Right atrium auricular region (tissue), 2 donors: ENCODE results near the gene POLR3GL. TPM values are rescaled to one million over a fixed set of nuclear protein-coding genes. Genes with fewer than 3 reads are reported as not detected.

Experiments used
- DNase-seq: peaks from one replicate; pipeline ENCODE4 v3.0.0-alpha.2; 2019; ENCODE audit warnings: low spot score
- H3K27ac ChIP-seq, 2 donors: fragments of 200-600 bp; sonication (generic); 1 replicate in 1 of 2; 2 replicates in 1 of 2; pipeline ENCODE4 v1.5.1; 2016 to 2019
- H3K27me3 ChIP-seq, 2 donors: fragments of 200-600 bp; sonication (generic); one replicate each; pipeline versions ENCODE4 v1.5.1 to v1.6.0; 2017 to 2019
- H3K36me3 ChIP-seq: fragments of 200-600 bp; sonication (generic); one replicate; pipeline ENCODE4 v1.5.1; 2016
- H3K4me1 ChIP-seq, 2 donors: fragments of 200-600 bp; sonication (generic); one replicate each; pipeline versions ENCODE4 v1.5.1 to v1.6.0; 2017 to 2019
- H3K4me3 ChIP-seq, 2 donors: fragments of 200-600 bp; sonication (generic); 1 replicate in 1 of 2; 2 replicates in 1 of 2; pipeline ENCODE4 v1.5.1; 2017 to 2019; ENCODE audit warnings: mild to moderate bottlenecking in 1 of 2, moderate library complexity in 1 of 2
- H3K9me3 ChIP-seq, 2 donors: fragments of 200-600 bp; sonication (generic); one replicate each; pipeline ENCODE4 v1.5.1; 2019
- total RNA-seq, 2 donors: library from RNA; depleted of rRNA; stranded (reverse); fragments of >200 nt; gene quantifications; one replicate each; pipeline ENCODE4 v1.1.0, GENCODE V29; 2016
- TF ChIP-seq, protein P1 (sequence below), 2 donors: fragments of 200-600 bp; sonication (generic); IDR thresholded peaks; one replicate each; pipeline ENCODE4 v1.5.1; 2019; ENCODE audit warnings: antibody characterized with exemption in 2 of 2

Gene POLR3GL
- total RNA-seq, 2 donors from 2014 or later: 36.4 to 45.2 TPM

DNA sequence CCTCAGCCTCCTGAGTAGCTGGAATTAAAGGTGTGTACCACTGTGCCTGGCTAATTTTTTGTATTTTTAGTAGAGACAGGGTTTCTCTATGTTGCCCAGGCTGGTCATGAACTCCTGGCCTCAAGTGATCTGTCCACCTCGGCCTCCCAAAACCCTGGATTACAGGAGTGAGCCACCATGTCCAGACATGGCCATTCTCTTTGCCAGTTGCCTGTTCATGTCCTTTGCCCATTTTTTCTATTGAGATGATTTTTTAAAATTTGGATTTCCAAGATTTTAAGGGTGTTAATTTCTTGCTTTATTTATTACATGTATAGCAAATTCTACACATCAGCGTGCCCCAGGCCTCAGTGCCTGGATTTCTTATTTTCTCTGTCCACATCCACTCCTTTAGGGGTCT, 2.8 kb downstream of the POLR3GL start:
- peak; percentile 9 for DNase-seq
- Histone ChIP-seq H3K9me3 (no peaks in the 10 kb centered on the region), H3K27me3 (no peaks in the 10 kb centered on the region), H3K27ac (no peak overlapping the region), H3K4me1 (peaks cover 0 to 18% of the 10 kb centered on the region in 2 donors), H3K36me3 (no peaks in the 10 kb centered on the region), H3K4me3 (no peak overlapping the region)
- TF ChIP-seq, protein P1, sequence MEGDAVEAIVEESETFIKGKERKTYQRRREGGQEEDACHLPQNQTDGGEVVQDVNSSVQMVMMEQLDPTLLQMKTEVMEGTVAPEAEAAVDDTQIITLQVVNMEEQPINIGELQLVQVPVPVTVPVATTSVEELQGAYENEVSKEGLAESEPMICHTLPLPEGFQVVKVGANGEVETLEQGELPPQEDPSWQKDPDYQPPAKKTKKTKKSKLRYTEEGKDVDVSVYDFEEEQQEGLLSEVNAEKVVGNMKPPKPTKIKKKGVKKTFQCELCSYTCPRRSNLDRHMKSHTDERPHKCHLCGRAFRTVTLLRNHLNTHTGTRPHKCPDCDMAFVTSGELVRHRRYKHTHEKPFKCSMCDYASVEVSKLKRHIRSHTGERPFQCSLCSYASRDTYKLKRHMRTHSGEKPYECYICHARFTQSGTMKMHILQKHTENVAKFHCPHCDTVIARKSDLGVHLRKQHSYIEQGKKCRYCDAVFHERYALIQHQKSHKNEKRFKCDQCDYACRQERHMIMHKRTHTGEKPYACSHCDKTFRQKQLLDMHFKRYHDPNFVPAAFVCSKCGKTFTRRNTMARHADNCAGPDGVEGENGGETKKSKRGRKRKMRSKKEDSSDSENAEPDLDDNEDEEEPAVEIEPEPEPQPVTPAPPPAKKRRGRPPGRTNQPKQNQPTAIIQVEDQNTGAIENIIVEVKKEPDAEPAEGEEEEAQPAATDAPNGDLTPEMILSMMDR (IDR thresholded peaks at IDR 0.05): no peak

GRCh38 chr1:145972580-145972979, 8.1 kb downstream of the POLR3GL start:
- TF ChIP-seq, protein P1 (IDR thresholded peaks at IDR 0.05): no peak
- Histone ChIP-seq H3K36me3 (no peaks in the 10 kb centered on the region), H3K27me3 (no peaks in the 10 kb centered on the region), H3K9me3 (no peaks in the 10 kb centered on the region), H3K4me1 (peaks cover 0 to 5% of the 10 kb centered on the region in 2 donors), H3K27ac (no peak overlapping the region), H3K4me3 (no peak overlapping the region)
- DNase-seq: no peak

GRCh38 chr1:145974721-145975120, 10.2 kb downstream of the POLR3GL start:
- TF ChIP-seq, protein P1 (IDR thresholded peaks at IDR 0.05): no peak
- Histone ChIP-seq H3K27ac (no peak overlapping the region), H3K27me3 (no peaks in the 10 kb centered on the region), H3K4me1 (peaks cover 0 to 24% of the 10 kb centered on the region in 2 donors), H3K4me3 (no peak overlapping the region), H3K9me3 (no peaks in the 10 kb centered on the region), H3K36me3 (no peaks in the 10 kb centered on the region)
- DNase-seq: no peak

DNA sequence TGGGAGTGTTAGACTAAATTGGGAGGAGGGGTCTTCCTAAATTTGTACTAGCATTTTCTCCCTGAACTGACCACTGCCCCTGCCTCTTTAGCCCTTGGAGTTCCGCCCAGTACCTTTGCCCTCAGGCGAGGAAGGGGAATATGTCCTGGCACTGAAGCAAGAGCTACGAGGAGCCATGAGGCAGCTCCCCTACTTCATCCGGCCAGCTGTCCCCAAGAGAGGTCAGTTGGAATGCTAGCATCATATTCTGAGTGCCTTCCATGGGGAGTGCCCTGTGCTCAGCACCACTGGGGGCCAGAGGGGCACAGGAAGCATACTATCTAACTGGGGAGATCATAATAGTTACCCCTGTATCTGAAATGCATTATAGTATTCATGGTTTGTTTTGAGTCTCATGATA, 10.7 kb downstream of the POLR3GL start:
- H3K4me3 ChIP-seq: no peak overlapping the region
- H3K9me3 ChIP-seq: no peaks in the 10 kb centered on the region
- H3K27me3 ChIP-seq: no peaks in the 10 kb centered on the region
- H3K36me3 ChIP-seq: no peaks in the 10 kb centered on the region
- TF ChIP-seq, protein P1 (IDR thresholded peaks at IDR 0.05): no peak
- peaks cover 0 to 29% of the 10 kb centered on the region in 2 donors for H3K4me1 ChIP-seq
- DNase-seq: peak; percentile 4
- H3K27ac ChIP-seq: no peak overlapping the region

- peak; percentile 54 for DNase-seq
- H3K9me3 ChIP-seq: no peaks in the 10 kb centered on the region
- peak overlapping the region; percentile 96 to 98 for H3K27ac ChIP-seq
- no peak overlapping the region for H3K4me3 ChIP-seq
- peaks cover 0 to 47% of the 10 kb centered on the region in 2 donors for H3K4me1 ChIP-seq
- H3K27me3 ChIP-seq: no peaks in the 10 kb centered on the region
- TF ChIP-seq, protein P1 (IDR thresholded peaks at IDR 0.05): no peak
- no peaks in the 10 kb centered on the region for H3K36me3 ChIP-seq
Measured at GRCh38 chr1:145977016-145977415, 12.5 kb downstream of the POLR3GL start.
